ENCODE data around the gene GRID1.

GRID1 gene

DNA sequence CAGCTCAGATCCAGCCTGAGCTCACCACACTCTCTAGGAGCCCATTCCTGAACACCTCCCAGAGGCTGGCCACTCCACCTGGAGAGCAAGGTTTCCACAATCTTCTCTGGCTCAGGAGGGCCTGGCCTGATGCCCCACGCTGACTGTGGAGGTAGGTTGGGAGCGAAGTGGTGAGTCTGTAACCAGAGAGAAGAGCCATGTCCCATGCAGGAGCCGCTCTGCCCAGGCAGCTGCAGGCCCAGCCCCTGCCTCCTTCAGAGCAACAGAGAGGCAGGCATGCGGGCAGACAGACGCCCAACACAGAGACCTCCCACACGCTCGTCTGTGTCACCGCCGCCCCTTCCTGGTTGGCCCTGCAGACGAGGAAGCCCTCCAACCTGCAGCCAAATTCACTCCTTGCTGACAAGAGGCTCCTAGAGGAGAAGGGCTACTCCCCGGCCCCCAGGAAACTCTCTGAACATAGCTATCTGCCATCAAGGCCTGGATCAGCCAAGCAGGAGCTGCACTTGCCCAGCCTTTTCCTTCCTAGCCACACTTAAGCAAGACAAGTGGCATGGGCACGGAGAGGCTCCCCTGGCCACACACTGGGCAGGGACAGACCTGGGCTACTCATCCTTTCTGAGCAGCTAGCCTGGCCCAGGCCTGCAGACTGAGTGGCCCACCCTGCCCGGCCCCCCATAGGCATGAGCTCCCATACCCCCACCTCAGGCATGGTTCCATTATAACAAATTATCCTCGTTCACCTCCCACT lies 101.9 kb downstream of the GRID1 start:
- DNase-seq: no peak

DNA sequence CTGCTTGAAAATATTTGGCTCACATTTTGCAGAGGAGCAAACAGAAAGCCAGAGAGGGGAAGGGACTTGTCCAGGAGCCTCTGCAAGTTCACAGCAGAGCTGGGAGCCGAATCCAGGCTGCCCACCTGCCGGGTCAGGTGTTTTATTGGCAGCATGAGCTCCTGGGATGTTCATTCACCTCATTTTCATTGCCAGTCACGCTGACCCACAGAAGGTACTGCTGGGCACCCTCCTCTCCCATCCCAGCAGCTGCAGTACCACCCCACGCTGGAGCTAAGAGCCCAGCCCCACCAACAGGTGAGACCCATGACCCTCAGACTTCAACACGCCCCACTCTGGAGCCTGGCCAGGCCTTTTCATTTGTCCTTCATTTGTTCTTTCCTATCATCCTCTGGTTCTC lies 102.7 kb downstream of the GRID1 start:
- DNase-seq: no peak

GRCh38 chr10:86263209-86263608 lies 103.4 kb downstream of the GRID1 start:
- no peak for DNase-seq

DNA sequence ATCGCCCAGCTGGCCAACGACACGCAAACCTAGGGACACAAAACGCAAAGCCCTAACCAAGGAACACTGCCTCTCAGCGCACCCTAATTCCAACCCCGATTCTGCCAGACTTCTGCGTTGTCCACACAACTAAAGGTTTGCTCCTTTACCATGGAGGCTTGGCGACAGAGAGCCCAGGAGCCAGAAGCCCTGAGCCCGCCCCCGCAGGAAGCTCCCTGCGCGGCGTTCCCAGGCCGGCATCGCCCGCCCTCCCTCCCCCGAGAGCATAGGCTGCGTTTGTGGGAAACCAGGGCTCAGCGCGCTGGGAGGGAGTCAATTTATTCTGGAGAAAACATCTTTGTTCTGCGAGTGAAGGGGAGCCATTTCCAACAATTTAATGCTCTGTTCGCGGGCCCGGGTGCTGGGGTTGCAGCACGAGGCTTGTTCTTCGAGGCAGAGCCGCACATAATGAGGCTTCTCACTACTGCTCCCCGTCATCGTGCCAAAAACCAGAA lies 103.9 kb downstream of the GRID1 start:
- no peak for DNase-seq

DNA sequence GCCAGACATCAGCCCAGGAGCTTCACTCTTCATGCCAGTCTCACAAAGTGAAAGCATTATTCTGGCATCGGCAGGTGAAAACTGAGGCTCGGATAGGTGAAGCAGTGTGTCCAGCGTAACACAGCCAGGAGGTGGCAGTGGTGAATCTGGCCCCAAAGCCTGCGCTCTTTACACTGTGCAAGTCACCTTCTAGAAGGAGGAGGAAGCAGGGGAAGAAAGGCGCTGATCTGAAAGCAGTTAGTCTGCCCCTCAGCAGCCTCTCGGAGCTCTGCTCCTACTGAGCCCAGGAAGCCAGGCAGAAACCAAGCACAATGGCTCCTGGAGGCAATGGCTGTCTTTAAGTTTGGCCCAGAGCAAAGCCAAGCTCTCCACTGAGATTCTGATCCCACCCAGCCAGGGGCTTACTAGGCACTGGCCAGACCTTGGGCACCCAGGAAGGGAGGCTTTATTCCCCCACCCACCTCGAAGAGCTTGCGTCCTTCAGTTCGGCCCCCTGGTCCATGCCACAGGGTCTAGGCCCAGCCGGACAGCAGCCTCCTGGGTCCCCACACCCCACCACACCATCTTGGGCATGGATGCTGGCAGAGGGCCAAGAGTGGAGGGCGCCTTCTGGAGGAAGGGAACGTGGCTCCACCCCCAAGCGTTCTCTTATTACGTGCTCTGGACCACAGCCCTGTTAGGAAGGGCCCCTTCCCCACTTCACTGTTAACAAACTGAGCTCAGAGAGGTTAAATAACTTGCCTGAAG lies 104.5 kb downstream of the GRID1 start:
- no peak for DNase-seq

- DNase-seq: no peak
Observed at GRCh38 chr10:86261470-86261869, 105.1 kb downstream of the GRID1 start.

DNA sequence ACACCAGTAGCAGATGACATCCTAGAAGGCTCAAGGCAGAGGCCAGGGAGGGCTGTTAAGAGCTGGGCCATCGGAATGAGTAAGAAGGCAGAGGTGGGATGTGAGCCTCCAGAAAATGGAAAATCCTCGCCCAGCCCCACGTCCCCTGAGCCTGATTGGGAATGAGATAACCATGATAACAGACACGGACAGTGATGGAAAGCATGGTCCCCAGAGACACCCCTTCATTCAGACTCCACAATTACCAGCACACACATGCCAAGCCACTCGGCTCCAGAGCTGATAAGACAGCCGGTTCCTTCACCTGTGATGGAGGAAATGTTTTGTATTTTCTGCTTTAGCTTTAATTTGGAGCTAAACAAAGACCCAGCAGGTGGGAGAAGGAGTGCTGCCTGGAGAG lies 106.0 kb downstream of the GRID1 start:
- DNase-seq: no peak

DNA sequence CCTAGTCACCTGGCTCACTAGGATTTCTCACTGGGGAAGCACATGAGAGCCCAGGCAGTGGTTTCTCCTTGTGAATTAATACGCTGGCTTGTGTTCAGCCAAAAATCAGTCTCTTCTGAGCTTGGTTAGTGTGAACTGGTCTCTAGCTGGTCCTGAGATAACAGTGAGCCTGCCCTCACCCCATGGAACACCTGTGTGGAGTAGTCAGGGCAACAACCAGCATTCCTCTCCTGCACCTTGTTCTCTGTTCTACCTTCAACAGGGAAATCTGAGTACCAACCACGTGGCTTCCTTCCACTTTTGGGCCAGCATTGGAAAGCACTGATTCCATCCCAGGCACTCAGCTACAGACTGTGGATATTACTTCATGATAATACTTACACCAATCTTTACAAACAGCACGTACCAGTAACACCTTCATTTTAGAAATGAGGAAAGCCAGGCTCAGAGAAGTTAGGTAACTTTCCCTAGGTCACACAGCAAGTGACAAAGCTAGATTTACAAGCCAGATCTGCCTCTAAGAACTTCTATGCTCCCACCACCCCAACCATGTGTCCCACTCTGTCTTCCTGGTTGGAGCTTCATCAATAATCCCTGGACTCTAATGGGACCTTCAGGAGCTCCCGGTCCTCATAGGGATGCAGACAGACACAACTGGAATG lies 106.6 kb downstream of the GRID1 start:
- no peak for DNase-seq

DNA sequence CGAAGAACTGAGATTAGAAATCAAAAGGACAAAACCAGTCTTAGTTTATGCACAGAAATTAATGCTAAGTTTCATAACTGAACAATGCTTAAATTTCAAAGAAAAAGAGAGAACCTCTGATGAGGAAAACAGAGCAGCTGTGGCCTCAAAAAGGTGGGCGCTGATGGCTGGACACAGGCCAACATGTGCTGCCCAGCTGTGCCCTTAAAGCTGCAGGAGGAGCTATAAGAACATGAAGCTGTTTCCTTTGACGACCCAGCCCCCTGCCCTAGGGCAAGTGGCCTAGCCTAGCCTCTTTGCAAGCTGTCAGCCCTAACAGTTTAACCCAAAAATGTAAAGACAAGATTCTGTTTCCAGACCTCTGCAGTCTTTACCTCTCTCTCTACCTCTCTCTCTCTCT lies 107.7 kb downstream of the GRID1 start:
- DNase-seq: no peak

DNA sequence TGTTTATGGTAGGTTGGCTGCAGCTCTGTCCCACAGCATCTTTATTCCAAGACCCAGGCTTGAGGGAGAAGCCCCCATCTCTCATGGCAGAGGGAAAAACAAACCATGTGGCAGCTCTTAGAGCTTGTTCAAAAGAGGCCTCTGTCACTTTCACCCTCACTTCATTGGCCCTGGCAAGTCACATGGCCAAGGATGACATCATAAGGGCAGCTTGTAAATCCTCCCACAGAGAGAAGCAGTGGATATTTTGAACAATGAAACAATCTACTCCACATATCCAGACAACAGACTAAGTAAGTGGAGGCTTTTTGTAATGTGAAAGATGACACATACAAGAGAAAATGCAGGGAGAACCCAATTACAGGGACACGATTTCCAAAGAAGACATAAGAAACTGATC lies 108.1 kb downstream of the GRID1 start:
- no peak for DNase-seq

- no peak for DNase-seq
Observed at GRCh38 chr10:86257683-86258082, 108.9 kb downstream of the GRID1 start.

DNA sequence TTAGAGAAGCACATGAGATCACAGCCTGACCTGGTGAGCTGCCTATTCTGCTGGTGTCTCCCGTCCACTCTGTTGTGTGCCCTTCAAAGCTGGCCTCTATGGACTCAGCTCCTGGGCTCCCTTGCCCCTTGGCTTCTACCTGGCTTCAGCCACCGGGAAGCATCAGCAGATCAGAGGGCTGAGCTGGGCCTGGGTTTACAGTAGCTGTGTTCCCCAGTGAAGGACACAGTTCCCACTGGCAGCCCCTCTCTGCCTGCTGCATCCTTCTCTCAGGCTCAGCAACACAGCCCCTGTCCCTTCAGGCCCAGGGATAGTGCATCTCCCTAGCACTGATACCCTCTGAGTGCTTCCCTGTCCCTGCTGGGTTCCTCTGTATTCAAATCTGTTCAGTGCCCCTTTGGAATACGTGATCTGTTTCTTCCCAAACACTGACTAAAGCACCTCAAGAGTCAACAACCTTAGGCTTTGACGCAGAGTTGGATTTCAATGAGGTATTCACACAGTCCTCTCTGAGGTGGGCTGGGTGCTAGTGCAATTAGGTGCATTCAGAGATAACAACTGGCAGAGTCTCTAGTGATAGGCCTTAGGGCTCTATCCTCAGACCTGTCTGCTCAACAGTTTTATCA lies 109.8 kb downstream of the GRID1 start:
- no peak for DNase-seq

- DNase-seq: no peak
Observed at GRCh38 chr10:86255405-86256251, 111.0 kb downstream of the GRID1 start.

DNA sequence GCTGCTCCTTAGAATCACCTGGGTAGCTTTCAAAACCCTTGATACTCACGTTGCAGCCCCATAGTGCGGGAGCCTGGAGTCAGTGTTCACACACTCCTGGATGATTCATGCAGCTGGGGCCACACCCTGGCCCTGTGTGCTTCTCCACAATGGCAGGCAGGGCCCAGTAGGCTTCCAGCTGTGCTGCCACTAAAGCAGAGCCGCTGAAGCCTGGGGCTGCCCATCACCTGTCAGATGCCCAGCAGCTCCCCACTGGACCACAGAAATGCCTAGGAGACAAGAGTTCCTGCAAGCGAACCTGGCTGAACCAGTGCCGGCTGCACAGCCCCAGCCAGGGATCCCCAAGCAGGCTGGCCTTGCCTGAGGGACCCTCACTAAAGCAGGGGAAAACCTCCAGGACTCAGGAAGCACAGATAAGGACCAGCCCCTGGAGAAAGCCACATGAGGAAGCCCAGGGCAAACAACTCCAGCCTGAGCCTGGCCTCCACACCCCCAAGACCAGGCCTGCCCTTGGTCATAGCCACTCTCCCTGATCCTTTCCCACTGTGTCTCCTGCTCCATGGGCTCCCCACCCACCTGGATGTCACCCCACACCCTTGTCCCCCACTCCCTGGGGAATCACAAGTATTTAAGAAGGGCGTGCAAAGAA lies 111.9 kb downstream of the GRID1 start:
- DNase-seq: no peak

- DNase-seq: no peak
Observed at GRCh38 chr10:86254081-86254480, 112.5 kb downstream of the GRID1 start.

- no peak for DNase-seq
Observed at GRCh38 chr10:86253091-86254072, 113.2 kb downstream of the GRID1 start.

- DNase-seq: no peak
Observed at GRCh38 chr10:86252556-86252955, 114.0 kb downstream of the GRID1 start.

- DNase-seq: no peak
Observed at GRCh38 chr10:86252079-86252478, 114.5 kb downstream of the GRID1 start.

- DNase-seq: no peak
Observed at GRCh38 chr10:86251426-86251825, 115.2 kb downstream of the GRID1 start.

- no peak for DNase-seq
Observed at GRCh38 chr10:86250399-86250798, 116.2 kb downstream of the GRID1 start.
